ENCODE measurements around the gene BTBD9. TPM values are rescaled to one million over a fixed set of nuclear protein-coding genes. Genes with fewer than 3 reads are reported as not detected.

The BTBD9 gene
- total RNA-seq, 4 donors from 2014 or later: 5.5 to 14.1 (median 6.3) TPM

GRCh38 chr6:38174806-38175495, 464.8 kb downstream of the BTBD9 start:
- no peak for ATAC-seq
- Histone ChIP-seq H3K27ac (no peak overlapping the region), H3K27me3 (no peaks in the 10 kb centered on the region), H3K4me1 (peaks cover 4 to 5% of the 10 kb centered on the region in 2 donors), H3K9me3 (no peaks in the 10 kb centered on the region), H3K36me3 (no peaks in the 10 kb centered on the region), H3K4me3 (no peak overlapping the region)
- intact Hi-C loops (cut with DNase I; ENCODE audit: low total_unique reads) (loop anchor here (5.0 kb wide), 1 partner anchor 317 kb away; no protein-coding TSS in a partner anchor), in situ Hi-C loops (cut with MboI; ENCODE audit: low sequenced_read_pairs in 4 of 4) (loop anchor here in 1 of 4 donors (25.0 kb wide), 1 partner anchor 312 kb away; no protein-coding TSS in a partner anchor)
- no peak for DNase-seq
- TF ChIP-seq CTCF (IDR thresholded peaks at IDR 0.05 in 4 of 5, conservative IDR thresholded peaks at IDR 0.05 in 1 of 5) (no peak), POLR2A (IDR thresholded peaks at IDR 0.05) (no peak)

- TF ChIP-seq CTCF (IDR thresholded peaks at IDR 0.05 in 4 of 5, conservative IDR thresholded peaks at IDR 0.05 in 1 of 5) (no peak), POLR2A (IDR thresholded peaks at IDR 0.05) (no peak)
- Histone ChIP-seq H3K36me3 (no peaks in the 10 kb centered on the region), H3K4me3 (no peak overlapping the region), H3K9me3 (no peaks in the 10 kb centered on the region), H3K27ac (no peak overlapping the region), H3K27me3 (no peaks in the 10 kb centered on the region), H3K4me1 (peaks cover 0 to under 1% of the 10 kb centered on the region in 2 donors)
- in situ Hi-C loops (cut with MboI; ENCODE audit: low sequenced_read_pairs in 4 of 4) (no loop called here), intact Hi-C loops (cut with DNase I; ENCODE audit: low total_unique reads) (no loop called here)
- ATAC-seq (no peak), DNase-seq (no peak)
These were observed 465.4 kb downstream of the BTBD9 start for GRCh38 chr6:38174315-38174714.

- no peak for TF ChIP-seq POLR2A (IDR thresholded peaks at IDR 0.05)
- TF ChIP-seq CTCF (IDR thresholded peaks at IDR 0.05 in 4 of 5, conservative IDR thresholded peaks at IDR 0.05 in 1 of 5): no peak
- H3K4me1 ChIP-seq: no peaks in the 10 kb centered on the region
- no peak overlapping the region for H3K4me3 ChIP-seq
- H3K9me3 ChIP-seq: no peaks in the 10 kb centered on the region
- H3K27me3 ChIP-seq: no peaks in the 10 kb centered on the region
- no peak for ATAC-seq
- H3K27ac ChIP-seq: no peak overlapping the region
- in situ Hi-C loops (cut with MboI; ENCODE audit: low sequenced_read_pairs in 4 of 4) (no loop called here), intact Hi-C loops (cut with DNase I; ENCODE audit: low total_unique reads) (no loop called here)
- H3K36me3 ChIP-seq: no peaks in the 10 kb centered on the region
- no peak for DNase-seq
These were observed 465.8 kb downstream of the BTBD9 start for GRCh38 chr6:38173909-38174308.

- intact Hi-C loops (cut with DNase I; ENCODE audit: low total_unique reads): no loop called here
- no peak for DNase-seq
- Histone ChIP-seq H3K4me3 (no peak overlapping the region), H3K36me3 (no peaks in the 10 kb centered on the region), H3K4me1 (no peaks in the 10 kb centered on the region), H3K9me3 (no peaks in the 10 kb centered on the region), H3K27ac (no peak overlapping the region), H3K27me3 (no peaks in the 10 kb centered on the region)
- in situ Hi-C loops (cut with MboI; ENCODE audit: low sequenced_read_pairs in 4 of 4): no loop called here
- ATAC-seq: no peak
- TF ChIP-seq CTCF (IDR thresholded peaks at IDR 0.05 in 4 of 5, conservative IDR thresholded peaks at IDR 0.05 in 1 of 5): no peak
- no peak for TF ChIP-seq POLR2A (IDR thresholded peaks at IDR 0.05)
These were observed 466.9 kb downstream of the BTBD9 start for GRCh38 chr6:38172739-38173410.
